GM23338 (cell line): ENCODE results near the gene EFHD2. TPM values are rescaled to one million over a fixed set of nuclear protein-coding genes. Genes with fewer than 3 reads are reported as not detected.

Experiments used
- ATAC-seq: fragments of 200-7000 bp; cut with Tn5 transposase; 3 replicates; pipeline ENCODE4 v1.9.1; 2020
- DNase-seq: peaks from one replicate; pipeline ENCODE4 v3.0.0-alpha.2; 2015; ENCODE audit warnings: low spot score
- H2AFZ ChIP-seq: fragments of 200-600 bp; sonication (generic); 2 replicates; pipeline ENCODE4 v1.8.0; 2016; ENCODE audit warnings: antibody characterized with exemption, mild to moderate bottlenecking, moderate library complexity
- H3F3A ChIP-seq: fragments of 200-600 bp; sonication (generic); replicated peaks from 2 replicates; pipeline ENCODE4 v1.8.0; 2017; ENCODE audit warnings: antibody characterized with exemption, mixed run types, low read depth
- H3K27ac ChIP-seq: fragments of 200-600 bp; sonication (generic); 2 replicates; pipeline ENCODE4 v1.6.1; 2016; ENCODE audit warnings: low read depth
- H3K27me3 ChIP-seq: fragments of 200-600 bp; sonication (generic); 2 replicates; pipeline ENCODE4 v1.8.0; 2016; ENCODE audit warnings: mild to moderate bottlenecking, mixed run types, moderate library complexity; ENCODE audit not compliant: insufficient read depth
- H3K36me3 ChIP-seq: fragments of 200-600 bp; sonication (generic); 2 replicates; pipeline ENCODE4 v1.8.0; 2016; ENCODE audit warnings: mild to moderate bottlenecking; ENCODE audit not compliant: insufficient read depth
- H3K4me1 ChIP-seq: fragments of 200-600 bp; sonication (generic); 2 replicates; pipeline ENCODE4 v1.8.0; 2016; ENCODE audit warnings: mild to moderate bottlenecking, moderate library complexity; ENCODE audit not compliant: insufficient read depth
- H3K4me2 ChIP-seq: fragments of 200-600 bp; sonication (generic); 2 replicates; pipeline ENCODE4 v1.7.1; 2017; ENCODE audit warnings: mixed run types
- H3K4me3 ChIP-seq: fragments of 200-600 bp; sonication (generic); 2 replicates; pipeline ENCODE4 v1.6.1; 2016; ENCODE audit warnings: mixed run types
- H3K79me2 ChIP-seq: fragments of 200-600 bp; sonication (generic); replicated peaks from 2 replicates; pipeline ENCODE4 v1.8.0; 2017; ENCODE audit warnings: mild to moderate bottlenecking; ENCODE audit not compliant: insufficient read depth
- H3K9me2 ChIP-seq: fragments of 200-600 bp; sonication (generic); 2 replicates; pipeline ENCODE4 v1.8.0; 2017; ENCODE audit not compliant: insufficient read depth
- H4K20me1 ChIP-seq: fragments of 200-600 bp; sonication (generic); replicated peaks from 2 replicates; pipeline ENCODE4 v1.8.0; 2017; ENCODE audit warnings: mild to moderate bottlenecking; ENCODE audit not compliant: insufficient read depth
- H3K27ac Mint-ChIP-seq: 2 replicates; pipeline ENCODE4 v1.8.0; 2020; ENCODE audit warnings: inconsistent platforms, mild to moderate bottlenecking, moderate library complexity, mixed read lengths
- H3K27me3 Mint-ChIP-seq: 3 replicates; pipeline ENCODE4 v1.8.0; 2022; ENCODE audit warnings: low read depth, mild to moderate bottlenecking, moderate library complexity, mixed read lengths, inconsistent platforms; ENCODE audit not compliant: insufficient read depth, poor library complexity
- H3K36me3 Mint-ChIP-seq: 3 replicates; pipeline ENCODE4 v1.8.0; 2021; ENCODE audit warnings: low read depth, mild to moderate bottlenecking, inconsistent platforms, moderate library complexity, mixed read lengths
- H3K4me1 Mint-ChIP-seq: 3 replicates; pipeline ENCODE4 v1.8.0; 2020; ENCODE audit warnings: mild to moderate bottlenecking, inconsistent platforms, mixed read lengths
- H3K4me3 Mint-ChIP-seq: 3 replicates; pipeline ENCODE4 v1.8.0; 2021; ENCODE audit warnings: moderate library complexity, mild to moderate bottlenecking, inconsistent platforms, mixed read lengths
- H3K9me3 Mint-ChIP-seq: 3 replicates; pipeline ENCODE4 v1.8.0; 2020; ENCODE audit warnings: moderate library complexity, mild to moderate bottlenecking, inconsistent platforms, mixed read lengths
- CREB1 ChIP-seq: fragments of 250-450 bp; sonication (Bioruptor Pico); IDR thresholded peaks from 2 replicates; pipeline ENCODE4 v1.5.0; 2020; ENCODE audit warnings: low read depth, mild to moderate bottlenecking, moderate library complexity
- CTCF ChIP-seq, 2 experiments: fragments of 200-600 bp in 1 of 2; sonication (generic) in 1 of 2; conservative IDR thresholded peaks; 2 replicates each; pipeline versions ENCODE4 v1.5.1 to v1.6.1; 2016 to 2017; ENCODE audit warnings: antibody characterized with exemption in 2 of 2, low read depth in 2 of 2, mild to moderate bottlenecking in 2 of 2, moderate library complexity in 1 of 2
- EZH2 ChIP-seq: fragments of 200-600 bp; sonication (generic); IDR thresholded peaks from one replicate; pipeline ENCODE4 v1.8.0; 2017; ENCODE audit warnings: antibody characterized with exemption, mild to moderate bottlenecking, low read depth; ENCODE audit not compliant: unreplicated experiment
- EZH2phosphoT487 ChIP-seq: fragments of 200-600 bp; sonication (generic); IDR thresholded peaks from one replicate; pipeline ENCODE4 v1.8.1; 2018; ENCODE audit warnings: antibody characterized with exemption; ENCODE audit not compliant: unreplicated experiment
- JUNB ChIP-seq: IDR thresholded peaks from one replicate; pipeline ENCODE4 v1.6.1; 2016; ENCODE audit warnings: antibody characterized with exemption; ENCODE audit not compliant: unreplicated experiment
- NANOG ChIP-seq: IDR thresholded peaks from 2 replicates; pipeline ENCODE4 v1.6.1; 2016; ENCODE audit warnings: antibody characterized with exemption, borderline replicate concordance
- POLR2AphosphoS5 ChIP-seq: IDR thresholded peaks from 2 replicates; pipeline ENCODE4 v1.6.1; 2016; ENCODE audit warnings: antibody characterized with exemption, low read depth
- REST ChIP-seq: IDR thresholded peaks from one replicate; pipeline ENCODE4 v1.6.1; 2018; ENCODE audit warnings: antibody characterized with exemption; ENCODE audit not compliant: unreplicated experiment
- STAT1 ChIP-seq: IDR thresholded peaks from one replicate; pipeline ENCODE4 v1.6.1; 2016; ENCODE audit warnings: antibody characterized with exemption; ENCODE audit not compliant: unreplicated experiment
- ZNF114 ChIP-seq: fragments of 250-450 bp; sonication (Bioruptor Pico); IDR thresholded peaks from 2 replicates; pipeline ENCODE4 v1.5.0; 2020; ENCODE audit warnings: mild to moderate bottlenecking, moderate library complexity
- ZNF331 ChIP-seq: fragments of 250-450 bp; sonication (Bioruptor Pico); IDR thresholded peaks from 2 replicates; pipeline ENCODE4 v1.5.0; 2020; ENCODE audit warnings: low read depth, mild to moderate bottlenecking, moderate library complexity
- ZNF462 ChIP-seq: fragments of 250-450 bp; sonication (Bioruptor Pico); IDR thresholded peaks from 2 replicates; pipeline ENCODE4 v1.5.0; 2020; ENCODE audit warnings: mild to moderate bottlenecking, moderate library complexity
- polyA plus RNA-seq: library from polyadenylated mRNA; unstranded; fragments of >200 nt; fragmentation: Nextera tagmentation; extraction: Ambion mirVana; gene quantifications from 2 replicates; pipeline ENCODE4 v1.2.1, GENCODE V29; 2016
- total RNA-seq: library from RNA; depleted of rRNA; stranded (reverse); fragments of >200 nt; shearing (Covaris generic); gene quantifications from 2 replicates; pipeline ENCODE4 v1.2.3, GENCODE V29; 2014
- TF ChIP-seq, protein P1 (sequence below): IDR thresholded peaks from 2 replicates; pipeline ENCODE4 v1.6.1; 2016; ENCODE audit warnings: antibody characterized with exemption

Gene EFHD2
- total and polyA plus RNA-seq, 2 experiments from 2014 or later: 22.8 to 23.7 TPM

GRCh38 chr1:15454256-15454655 lies 44.6 kb downstream of the EFHD2 start:
- Histone ChIP-seq H3K36me3 (no peaks in the 10 kb centered on the region), H3K79me2 (no peaks in the 10 kb centered on the region), H3F3A (no peaks in the 10 kb centered on the region), H3K9me2 (no peaks in the 10 kb centered on the region), H3K27me3 (no peaks in the 10 kb centered on the region), H3K4me3 (no peak overlapping the region), H3K4me1 (no peaks in the 10 kb centered on the region), H3K27ac (no peak overlapping the region), H4K20me1 (no peaks in the 10 kb centered on the region), H3K4me2 (no peak overlapping the region), H2AFZ (no peak overlapping the region)
- Mint-ChIP-seq H3K27ac (no peak overlapping the region), H3K27me3 (peaks cover 8% of the 10 kb centered on the region), H3K9me3 (peaks cover 4% of the 10 kb centered on the region), H3K4me3 (no peak overlapping the region), H3K36me3 (no peaks in the 10 kb centered on the region; the same call in 2 of the 3 replicates), H3K4me1 (peaks cover 6% of the 10 kb centered on the region; the same call in 1 of the 3 replicates)
- DNase-seq (no peak), ATAC-seq (no peak)
- no peak for TF ChIP-seq EZH2phosphoT487
- TF ChIP-seq CREB1 (CRISPR knock-in tag): no peak
- TF ChIP-seq ZNF114: no peak
- no peak for TF ChIP-seq STAT1
- no peak for TF ChIP-seq REST
- TF ChIP-seq JUNB: no peak
- TF ChIP-seq NANOG: no peak
- TF ChIP-seq ZNF462 (CRISPR knock-in tag): no peak
- TF ChIP-seq CTCF (conservative IDR thresholded peaks at IDR 0.05; ENCODE audit: low read depth in 2 of 2): no peak
- TF ChIP-seq, protein P1, sequence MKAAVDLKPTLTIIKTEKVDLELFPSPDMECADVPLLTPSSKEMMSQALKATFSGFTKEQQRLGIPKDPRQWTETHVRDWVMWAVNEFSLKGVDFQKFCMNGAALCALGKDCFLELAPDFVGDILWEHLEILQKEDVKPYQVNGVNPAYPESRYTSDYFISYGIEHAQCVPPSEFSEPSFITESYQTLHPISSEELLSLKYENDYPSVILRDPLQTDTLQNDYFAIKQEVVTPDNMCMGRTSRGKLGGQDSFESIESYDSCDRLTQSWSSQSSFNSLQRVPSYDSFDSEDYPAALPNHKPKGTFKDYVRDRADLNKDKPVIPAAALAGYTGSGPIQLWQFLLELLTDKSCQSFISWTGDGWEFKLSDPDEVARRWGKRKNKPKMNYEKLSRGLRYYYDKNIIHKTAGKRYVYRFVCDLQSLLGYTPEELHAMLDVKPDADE: no peak
- TF ChIP-seq EZH2: no peak
- TF ChIP-seq ZNF331 (CRISPR knock-in tag): no peak
- no peak for TF ChIP-seq POLR2AphosphoS5
